ENCODE data around the gene HS1BP3. TPM values are rescaled to one million over a fixed set of nuclear protein-coding genes. Genes with fewer than 3 reads are reported as not detected.

HS1BP3 gene
- total and polyA plus RNA-seq, 9 of the 15 experiments (the other 6 are each of a cell fraction or from before 2014, with no cell fraction given) = 0.41 to 8.3 (median 5.9) TPM

DNA sequence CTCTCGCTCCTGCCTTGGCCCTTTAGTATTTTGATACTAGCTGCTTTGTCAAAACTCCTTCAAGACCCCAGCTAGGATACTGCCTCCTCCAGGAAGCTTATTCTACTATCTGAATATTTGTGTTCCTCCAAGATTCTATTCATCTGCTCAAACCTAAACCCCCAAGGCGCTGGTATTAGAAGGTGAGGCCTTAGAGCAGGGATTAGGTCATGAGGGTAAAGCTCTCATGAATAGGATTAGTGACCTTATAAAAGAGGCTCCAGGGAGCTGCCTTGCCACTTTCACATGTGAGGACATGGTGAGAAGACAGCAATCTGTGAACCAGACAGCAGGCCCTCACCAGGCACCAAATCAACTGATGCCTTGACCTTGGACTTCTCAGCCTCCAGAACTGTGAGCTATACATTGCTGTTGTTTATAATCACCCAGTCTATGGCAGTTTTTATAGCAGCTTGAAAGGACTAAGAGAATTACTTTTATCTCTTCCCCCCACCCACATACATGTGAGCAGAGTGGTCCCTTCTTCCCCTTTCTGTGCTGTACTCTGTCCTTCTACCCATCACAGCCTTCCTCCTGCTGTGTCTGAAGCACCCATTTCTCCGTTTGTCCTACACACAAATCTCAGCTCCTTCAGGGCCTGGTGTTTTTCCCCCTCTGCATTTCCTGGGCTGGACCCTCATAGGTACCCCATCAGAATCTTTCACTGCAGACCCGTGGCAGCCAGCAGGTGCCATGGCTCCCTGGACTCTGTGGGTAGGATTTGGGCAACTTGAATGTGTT lies 54.5 kb downstream of the HS1BP3 start:
- POLR2A ChIA-PET = interaction anchor here (0.6 to 1.9 kb wide), 7 partner anchors 18 to 270 kb away, joined by 3 to 11 read pairs (median 3); partner anchors contain the start of gene RHOB
- Histone ChIP-seq H3K4me2 (ENCODE audit: insufficient read depth, low read length) (peak overlapping the region; percentile 60), H4K20me1 (replicated peaks; ENCODE audit: control insufficient read depth, insufficient read depth, low read length) (no peaks in the 10 kb centered on the region), H3K9ac (ENCODE audit: insufficient read depth in 1 of 2, low read depth in 2 of 2, low read length in 2 of 2) (peak overlapping the region in 1 of 2 experiments; percentile 64; a peak in 2 of 4 replicates), H3K9me1 (ENCODE audit: control insufficient read depth, insufficient read depth, low read length) (peaks cover 4% of the 10 kb centered on the region), H3K36me3 (ENCODE audit: control insufficient read depth, insufficient read depth, low read length) (no peaks in the 10 kb centered on the region), H2AFZ (ENCODE audit: low read depth, low read length) (peak overlapping the region; percentile 95), H3K79me2 (ENCODE audit: control insufficient read depth, insufficient read depth, low read length) (no peaks in the 10 kb centered on the region), H3K9me3 (replicated peaks; ENCODE audit: control insufficient read depth, insufficient read depth, low read depth, low read length) (no peaks in the 10 kb centered on the region), H3K27ac (ENCODE audit: extremely low read depth, low read depth, low read length) (peak overlapping the region; percentile 81), H3K4me3 (no peak overlapping the region), H3K27me3 (ENCODE audit: control insufficient read depth in 2 of 2, insufficient read depth in 2 of 2, low read length in 2 of 2) (no peaks in the 10 kb centered on the region), H3K4me1 (replicated peaks in 1 of 2; ENCODE audit: control insufficient read depth in 2 of 2, insufficient read depth in 2 of 2, low read length in 2 of 2) (peaks cover 45 to 67% of the 10 kb centered on the region in 2 experiments)
- no peak for TF ChIP-seq PHF8 (IDR thresholded peaks at IDR 0.05; ENCODE audit: borderline replicate concordance, low read length)
- 0 out of 2 replicates have a peak, but pooled peaks have one; percentile 18 for TF ChIP-seq SP1 (CRISPR knock-in tag; IDR thresholded peaks at IDR 0.05)
- no peak for TF ChIP-seq ZNF121 (CRISPR knock-in tag; conservative IDR thresholded peaks at IDR 0.05)
- no peak for TF ChIP-seq NFATC3 (IDR thresholded peaks at IDR 0.05)
- TF ChIP-seq ZNF584 (CRISPR knock-in tag; IDR thresholded peaks at IDR 0.05; ENCODE audit: low read depth) = peak; percentile 16; the same call in 1 of the 2 replicates
- no peak for TF ChIP-seq ZNF165 (CRISPR knock-in tag; IDR thresholded peaks at IDR 0.05; ENCODE audit: borderline replicate concordance)
- TF ChIP-seq FOSL1 (tag; conservative IDR thresholded peaks at IDR 0.05) = peak; percentile 7; the same call in 1 of the 2 replicates
- TF ChIP-seq ZKSCAN1 (IDR thresholded peaks at IDR 0.05; ENCODE audit: low read depth, low read length) = no peak
- 0 out of 2 replicates have a peak, but pooled peaks have one; percentile 10 for TF ChIP-seq DPF2 (IDR thresholded peaks at IDR 0.05)
- DNase-seq (ENCODE audit: extremely low read depth in 1 of 4, low spot score in 3 of 4) = no peak
- FAIRE-seq = no peak
- CTCF ChIA-PET (ENCODE audit: low intra/inter-chr PET ratio) = no interaction called here
- no TSS peak for BruUV-seq (replicated peaks)
- in situ Hi-C loops (cut with MboI) = no loop called here
- intact Hi-C loops (cut with micrococcal nuclease) = no loop called here
- no peak for ATAC-seq
- 49% methylated on average over 4 of the region's 4 CpGs for WGBS (ENCODE audit: insufficient coverage, low coverage, missing lambda C conversion rate)
